Caco-2 (cell line): ENCODE data around the gene C2CD3. TPM values are rescaled to one million over a fixed set of nuclear protein-coding genes. Genes with fewer than 3 reads are reported as not detected.
A peak's percentile ranks its signal among the peaks of the same experiment; 100 is the strongest.

Experiments used
- BruUV-seq: library from RNA; stranded (reverse); fragments of 400-500 nt; replicated peaks from 2 replicates; lab custom pipeline; 2021; lab: Mats Ljungman, UMichigan
- CTCF ChIA-PET: fragments of 300-600 bp; sonication (Branson Sonifier 250); formaldehyde crosslinking; loops from one replicate; lab custom pipeline; 2022; ENCODE audit warnings: antibody characterized with exemption; lab: Charles Lee
- POLR2A ChIA-PET: fragments of 300-600 bp; sonication (Branson Sonifier 250); formaldehyde crosslinking; loops from one replicate; lab custom pipeline; 2022; ENCODE audit warnings: antibody characterized with exemption; lab: Charles Lee
- DNase-seq, 2 experiments: peaks; one replicate each; pipeline versions ENCODE4 v3.0.0 to v3.0.0-alpha.2; 2020 to 2022
- H3K27me3 ChIP-seq: replicated peaks from 2 replicates; pipeline ENCODE4 v1.6.0; 2011; ENCODE audit warnings: low read length; ENCODE audit not compliant: control insufficient read depth, insufficient read depth
- H3K36me3 ChIP-seq: 2 replicates; pipeline ENCODE4 v1.5.1; 2011; ENCODE audit warnings: low read length; ENCODE audit not compliant: control insufficient read depth, insufficient read depth
- H3K4me1 ChIP-seq: fragments of 250-450 bp; sonication (Bioruptor Pico); 2 replicates; pipeline ENCODE4 v1.5.1; 2020; ENCODE audit warnings: mild to moderate bottlenecking
- H3K4me3 ChIP-seq: 2 replicates; pipeline ENCODE4 v1.5.1; 2011; ENCODE audit warnings: low read depth, mild to moderate bottlenecking, control low read depth, low read length
- H3K9me3 ChIP-seq: fragments of 250-450 bp; sonication (Bioruptor Pico); 2 replicates; pipeline ENCODE4 v1.5.1; 2020; ENCODE audit warnings: mild to moderate bottlenecking, moderate library complexity
- H3K27ac Mint-ChIP-seq: one replicate; pipeline ENCODE4 v1.8.0; 2022; ENCODE audit warnings: mixed read lengths; ENCODE audit not compliant: unreplicated experiment
- H3K27me3 Mint-ChIP-seq: one replicate; pipeline ENCODE4 v1.8.0; 2022; ENCODE audit warnings: mixed read lengths; ENCODE audit not compliant: insufficient read depth, unreplicated experiment
- H3K36me3 Mint-ChIP-seq: one replicate; pipeline ENCODE4 v1.8.0; 2022; ENCODE audit warnings: mild to moderate bottlenecking, mixed read lengths; ENCODE audit not compliant: insufficient read depth, unreplicated experiment
- H3K4me1 Mint-ChIP-seq: one replicate; pipeline ENCODE4 v1.8.0; 2022; ENCODE audit warnings: low read depth, mixed read lengths; ENCODE audit not compliant: unreplicated experiment
- H3K4me3 Mint-ChIP-seq: one replicate; pipeline ENCODE4 v1.8.0; 2022; ENCODE audit warnings: mild to moderate bottlenecking, moderate library complexity, mixed read lengths; ENCODE audit not compliant: unreplicated experiment
- H3K9me3 Mint-ChIP-seq: one replicate; pipeline ENCODE4 v1.8.0; 2022; ENCODE audit warnings: mixed read lengths; ENCODE audit not compliant: unreplicated experiment
- CTCF ChIP-seq, 2 experiments: fragments of 200-600 bp in 1 of 2; IDR thresholded peaks; 1 replicate in 1 of 2; 2 replicates in 1 of 2; pipeline versions ENCODE4 v1.5.1 to v1.8.0; 2011 to 2022; ENCODE audit warnings: antibody characterized with exemption in 1 of 2, control low read depth in 1 of 2, inconsistent platforms in 1 of 2, low read depth in 1 of 2, low read length in 1 of 2, mild to moderate bottlenecking in 1 of 2, moderate library complexity in 1 of 2; ENCODE audit not compliant: insufficient read depth in 1 of 2, severe bottlenecking in 1 of 2, unreplicated experiment in 1 of 2
- intact Hi-C: fragments of 100-400 bp; cut with micrococcal nuclease; formaldehyde crosslinking; loops from one replicate; pipeline ENCODE4 v1.10.0; 2022; ENCODE audit not compliant: unreplicated experiment
- total RNA-seq: library from RNA; stranded (reverse); gene quantifications from 2 replicates; pipeline ENCODE4 v1.2.3, GENCODE V29; 2022

Gene C2CD3
- total RNA-seq, 1 experiment from 2014 or later: 47.5 TPM

GRCh38 chr11:74009675-74010305 lies 161.0 kb downstream of the C2CD3 start:
- H3K9me3 Mint-ChIP-seq: no peaks in the 10 kb centered on the region
- no peaks in the 10 kb centered on the region for H3K27me3 Mint-ChIP-seq
- no TSS peak for BruUV-seq
- no peak overlapping the region for H3K4me3 ChIP-seq
- H3K4me3 Mint-ChIP-seq: no peak overlapping the region
- intact Hi-C loops: no loop called here
- POLR2A ChIA-PET: no interaction called here
- TF ChIP-seq CTCF (IDR thresholded peaks at IDR 0.05; ENCODE audit: insufficient read depth in 1 of 2, low read depth in 1 of 2, low read length in 1 of 2, severe bottlenecking in 1 of 2, unreplicated experiment in 1 of 2): no peak
- no peak overlapping the region for H3K27ac Mint-ChIP-seq
- CTCF ChIA-PET: no interaction called here
- H3K4me1 ChIP-seq: peaks cover 6% of the 10 kb centered on the region; the same call in 1 of the 2 replicates
- H3K9me3 ChIP-seq: no peaks in the 10 kb centered on the region
- no peak for DNase-seq
- H3K36me3 ChIP-seq: no peaks in the 10 kb centered on the region
- no peaks in the 10 kb centered on the region for H3K27me3 ChIP-seq
- H3K36me3 Mint-ChIP-seq: no peaks in the 10 kb centered on the region
- no peaks in the 10 kb centered on the region for H3K4me1 Mint-ChIP-seq

GRCh38 chr11:74009230-74009547 lies 161.6 kb downstream of the C2CD3 start:
- peaks cover 6% of the 10 kb centered on the region; the same call in 1 of the 2 replicates for H3K4me1 ChIP-seq
- POLR2A ChIA-PET: no interaction called here
- H3K27me3 Mint-ChIP-seq: no peaks in the 10 kb centered on the region
- CTCF ChIA-PET: no interaction called here
- no peaks in the 10 kb centered on the region for H3K4me1 Mint-ChIP-seq
- TF ChIP-seq CTCF (IDR thresholded peaks at IDR 0.05; ENCODE audit: insufficient read depth in 1 of 2, low read depth in 1 of 2, low read length in 1 of 2, severe bottlenecking in 1 of 2, unreplicated experiment in 1 of 2): no peak
- H3K27me3 ChIP-seq: no peaks in the 10 kb centered on the region
- no peaks in the 10 kb centered on the region for H3K9me3 Mint-ChIP-seq
- no peak overlapping the region for H3K4me3 Mint-ChIP-seq
- DNase-seq: peak in 1 of 2 experiments; percentile 30
- no peak overlapping the region for H3K27ac Mint-ChIP-seq
- no peak overlapping the region for H3K4me3 ChIP-seq
- intact Hi-C loops: no loop called here
- no peaks in the 10 kb centered on the region for H3K9me3 ChIP-seq
- H3K36me3 Mint-ChIP-seq: no peaks in the 10 kb centered on the region
- no peaks in the 10 kb centered on the region for H3K36me3 ChIP-seq
- no TSS peak for BruUV-seq

GRCh38 chr11:74008373-74009229 lies 162.2 kb downstream of the C2CD3 start, which contains the start of gene UCP3:
TSS of gene UCP3 (minus strand) at chr11:74009085. CDS start at chr11:74007042, 2,043 bp downstream.
- ChIA-PET POLR2A (interaction anchor here (0.6 kb wide), 1 partner anchor 26 kb away, joined by 3 read pairs; the partner anchor contains the start of gene UCP2), CTCF (interaction anchor here (0.7 kb wide), 1 partner anchor 1236 kb away, joined by 3 read pairs; no protein-coding TSS in a partner anchor)
- H3K4me3 Mint-ChIP-seq: no peak within 1 kb of the TSS
- no peaks in the 10 kb centered on the region for H3K4me1 Mint-ChIP-seq
- no peak within 1 kb of the TSS for H3K27ac Mint-ChIP-seq
- Histone ChIP-seq H3K27me3 (no peaks in the 10 kb centered on the region), H3K4me1 (peaks cover 6% of the 10 kb centered on the region; the same call in 1 of the 2 replicates), H3K36me3 (no peaks in the 10 kb centered on the region), H3K9me3 (no peaks in the 10 kb centered on the region), H3K4me3 (no peak within 1 kb of the TSS)
- BruUV-seq: no TSS peak
- no peaks in the 10 kb centered on the region for H3K9me3 Mint-ChIP-seq
- no peaks in the 10 kb centered on the region for H3K36me3 Mint-ChIP-seq
- DNase-seq: peak in 1 of 2 experiments; percentile 29
- TF ChIP-seq CTCF (IDR thresholded peaks at IDR 0.05; ENCODE audit: insufficient read depth in 1 of 2, low read depth in 1 of 2, low read length in 1 of 2, severe bottlenecking in 1 of 2, unreplicated experiment in 1 of 2): no peak
- no peaks in the 10 kb centered on the region for H3K27me3 Mint-ChIP-seq
- intact Hi-C loops: no loop called here
